GM23248 (cell line): ENCODE data around the gene HNRNPA0. TPM values are rescaled to one million over a fixed set of nuclear protein-coding genes. Genes with fewer than 3 reads are reported as not detected.

Experiments used
- DNase-seq: peaks from one replicate; pipeline ENCODE4 v3.0.0-alpha.2; 2015
- H2AFZ ChIP-seq: fragments of 200-600 bp; sonication (generic); 2 replicates; pipeline ENCODE4 v1.6.1; 2016; ENCODE audit warnings: antibody characterized with exemption
- H3F3A ChIP-seq: fragments of 200-600 bp; sonication (generic); 2 replicates; pipeline ENCODE4 v1.6.1; 2016; ENCODE audit warnings: mild to moderate bottlenecking, antibody characterized with exemption, mixed run types; ENCODE audit not compliant: insufficient read depth
- H3K27ac ChIP-seq: fragments of 200-600 bp; sonication (generic); 2 replicates; pipeline ENCODE4 v1.5.1; 2016; ENCODE audit warnings: mild to moderate bottlenecking
- H3K27me3 ChIP-seq: fragments of 200-600 bp; sonication (generic); replicated peaks from 2 replicates; pipeline ENCODE4 v1.6.1; 2016; ENCODE audit warnings: mild to moderate bottlenecking; ENCODE audit not compliant: insufficient read depth
- H3K36me3 ChIP-seq: fragments of 200-600 bp; sonication (generic); 2 replicates; pipeline ENCODE4 v1.6.1; 2016; ENCODE audit warnings: low read depth, mild to moderate bottlenecking
- H3K4me1 ChIP-seq: fragments of 200-600 bp; sonication (generic); 2 replicates; pipeline ENCODE4 v1.6.1; 2016; ENCODE audit warnings: mild to moderate bottlenecking; ENCODE audit not compliant: insufficient read depth
- H3K4me2 ChIP-seq: fragments of 200-600 bp; sonication (generic); one replicate; pipeline ENCODE4 v1.6.1; 2016; ENCODE audit warnings: mild to moderate bottlenecking; ENCODE audit not compliant: unreplicated experiment
- H3K4me3 ChIP-seq: fragments of 200-600 bp; sonication (generic); 2 replicates; pipeline ENCODE4 v1.5.1; 2016; ENCODE audit warnings: mild to moderate bottlenecking
- H3K79me2 ChIP-seq: fragments of 200-600 bp; sonication (generic); 2 replicates; pipeline ENCODE4 v1.6.1; 2016; ENCODE audit warnings: mild to moderate bottlenecking; ENCODE audit not compliant: insufficient read depth
- H3K9ac ChIP-seq: fragments of 200-600 bp; sonication (generic); 2 replicates; pipeline ENCODE4 v1.6.1; 2016; ENCODE audit warnings: mild to moderate bottlenecking
- H3K9me2 ChIP-seq: fragments of 200-600 bp; sonication (generic); 2 replicates; pipeline ENCODE4 v1.6.1; 2016; ENCODE audit warnings: mixed run types, mild to moderate bottlenecking, moderate library complexity; ENCODE audit not compliant: insufficient read depth
- H3K9me3 ChIP-seq: fragments of 200-600 bp; sonication (generic); one replicate; pipeline ENCODE4 v1.6.1; 2017; ENCODE audit warnings: low read depth
- H4K20me1 ChIP-seq: fragments of 200-600 bp; sonication (generic); 2 replicates; pipeline ENCODE4 v1.6.0; 2016; ENCODE audit not compliant: insufficient read depth
- EZH2 ChIP-seq: fragments of 200-600 bp; sonication (generic); IDR thresholded peaks from 2 replicates; pipeline ENCODE4 v1.6.1; 2018; ENCODE audit warnings: antibody characterized with exemption, mild to moderate bottlenecking; ENCODE audit not compliant: insufficient read depth, poor library complexity, severe bottlenecking
- EZH2phosphoT487 ChIP-seq: fragments of 200-600 bp; sonication (generic); IDR thresholded peaks from 2 replicates; pipeline ENCODE4 v1.6.1; 2018; ENCODE audit warnings: antibody characterized with exemption, moderate library complexity, mild to moderate bottlenecking, low read depth; ENCODE audit not compliant: insufficient read depth
- WGBS, 2 experiments: methylation state at CpG; one replicate each; pipeline ENCODE4 v1.1.6; 2015 to 2017; ENCODE audit warnings: low lambda C conversion rate in 2 of 2, low coverage in 1 of 2; ENCODE audit errors: missing lambda C conversion rate in 2 of 2; 5-methylcytosine and 5-hydroxymethylcytosine counted together
- in situ Hi-C: fragments of 300-500 bp; cut with MboI; formaldehyde crosslinking; loops from 2 replicates; pipeline ENCODE4 v1.15.0; 2020
- polyA plus RNA-seq: library from polyadenylated mRNA; unstranded; fragments of >200 nt; fragmentation: Nextera tagmentation; extraction: Ambion mirVana; gene quantifications from 2 replicates; pipeline ENCODE4 v1.2.1, GENCODE V29; 2016
- total RNA-seq: library from RNA; depleted of rRNA; stranded (reverse); fragments of >200 nt; shearing (Covaris generic); gene quantifications from 2 replicates; pipeline ENCODE4 v1.2.3, GENCODE V29; 2014

HNRNPA0 gene
- total and polyA plus RNA-seq, 2 experiments from 2014 or later, result 5.2 to 12.2 TPM

- Histone ChIP-seq H3K4me2 (peak overlapping the region; percentile 99), H3K9ac (no peak overlapping the region), H3K27me3 (no peaks in the 10 kb centered on the region), H3K27ac (no peak overlapping the region), H2AFZ (peak overlapping the region; percentile 96), H3K4me3 (peak overlapping the region; percentile 75; the same call in 1 of the 2 replicates), H3K4me1 (peaks cover 29% of the 10 kb centered on the region), H3K9me3 (no peaks in the 10 kb centered on the region), H3K9me2 (no peaks in the 10 kb centered on the region), H3K79me2 (no peaks in the 10 kb centered on the region), H4K20me1 (no peaks in the 10 kb centered on the region), H3K36me3 (no peaks in the 10 kb centered on the region), H3F3A (peaks cover 35% of the 10 kb centered on the region)
- DNase-seq, result peak; percentile 38
- WGBS, 2 experiments, result 72 to 91% methylated on average over 2 of the region's 2 CpGs
- in situ Hi-C loops, result loop anchor here (25.0 kb wide), 2 partner anchors 97 to 397 kb away; no protein-coding TSS in a partner anchor
- TF ChIP-seq EZH2phosphoT487 (no peak), EZH2 (no peak)
Measured at GRCh38 chr5:137734331-137734730, 19.8 kb downstream of the HNRNPA0 start.

GRCh38 chr5:137733922-137734321 is 20.2 kb downstream of the HNRNPA0 start:
- no peaks in the 10 kb centered on the region for H3K9me3 ChIP-seq
- H3K27ac ChIP-seq, result no peak overlapping the region
- 95 to 96% methylated on average over 3 of the region's 3 CpGs for WGBS, 2 experiments
- no peak overlapping the region for H2AFZ ChIP-seq
- H4K20me1 ChIP-seq, result no peaks in the 10 kb centered on the region
- peaks cover 29% of the 10 kb centered on the region for H3K4me1 ChIP-seq
- no peak overlapping the region for H3K4me2 ChIP-seq
- DNase-seq, result no peak
- no peak overlapping the region for H3K4me3 ChIP-seq
- no peaks in the 10 kb centered on the region for H3K27me3 ChIP-seq
- TF ChIP-seq EZH2phosphoT487 (no peak), EZH2 (no peak)
- H3K79me2 ChIP-seq, result no peaks in the 10 kb centered on the region
- no peaks in the 10 kb centered on the region for H3K36me3 ChIP-seq
- H3K9me2 ChIP-seq, result no peaks in the 10 kb centered on the region
- H3K9ac ChIP-seq, result no peak overlapping the region
- peaks cover 35% of the 10 kb centered on the region for H3F3A ChIP-seq
- in situ Hi-C loops, result loop anchor here (25.0 kb wide), 2 partner anchors 97 to 397 kb away; no protein-coding TSS in a partner anchor

- in situ Hi-C loops, result loop anchor here (25.0 kb wide), 2 partner anchors 96 to 396 kb away; no protein-coding TSS in a partner anchor
- Histone ChIP-seq H3K4me3 (no peak overlapping the region), H3K36me3 (no peaks in the 10 kb centered on the region), H3K4me1 (peaks cover 29% of the 10 kb centered on the region), H3F3A (peaks cover 35% of the 10 kb centered on the region), H2AFZ (no peak overlapping the region), H3K9me3 (no peaks in the 10 kb centered on the region), H3K4me2 (no peak overlapping the region), H3K79me2 (no peaks in the 10 kb centered on the region), H4K20me1 (no peaks in the 10 kb centered on the region), H3K9ac (no peak overlapping the region), H3K9me2 (no peaks in the 10 kb centered on the region), H3K27me3 (no peaks in the 10 kb centered on the region), H3K27ac (no peak overlapping the region)
- TF ChIP-seq EZH2phosphoT487 (no peak), EZH2 (no peak)
- WGBS, 2 experiments, result 87 to 91% methylated on average over 3 of the region's 3 CpGs
- no peak for DNase-seq
Measured at GRCh38 chr5:137733006-137733405, 21.2 kb downstream of the HNRNPA0 start.

DNA sequence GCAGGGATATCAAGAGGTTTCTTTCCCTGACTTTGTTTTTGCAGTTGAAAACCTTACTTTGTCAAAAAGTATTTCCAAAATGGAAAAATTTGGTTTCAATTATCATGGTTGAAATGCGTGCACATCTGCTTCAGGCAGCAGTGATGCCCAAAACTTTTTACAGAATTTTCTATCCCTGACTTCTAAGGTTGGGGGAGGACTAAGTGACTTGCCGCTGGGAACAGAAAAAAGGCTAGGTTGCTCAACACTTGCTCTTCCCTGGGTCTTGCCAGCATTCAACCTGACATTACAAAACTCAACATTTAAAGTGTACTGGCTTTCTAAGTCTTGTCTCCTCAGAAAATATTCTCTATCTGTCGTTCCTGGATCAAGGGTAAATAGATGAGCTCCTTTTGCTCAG is 23.0 kb downstream of the HNRNPA0 start:
- in situ Hi-C loops, result loop anchor here (25.0 kb wide), 2 partner anchors 94 to 394 kb away; no protein-coding TSS in a partner anchor
- TF ChIP-seq EZH2 (no peak), EZH2phosphoT487 (no peak)

More for the DNA sequence above, 23.0 kb downstream of the HNRNPA0 start:
- Histone ChIP-seq H3K9me3 (no peaks in the 10 kb centered on the region), H3K27me3 (no peaks in the 10 kb centered on the region), H3K9me2 (no peaks in the 10 kb centered on the region), H3K9ac (no peak overlapping the region), H2AFZ (no peak overlapping the region), H3F3A (peaks cover 35% of the 10 kb centered on the region), H3K4me3 (no peak overlapping the region; the same call in 1 of the 2 replicates), H3K4me2 (peak overlapping the region; percentile 50), H4K20me1 (no peaks in the 10 kb centered on the region), H3K4me1 (peaks cover 28% of the 10 kb centered on the region), H3K36me3 (no peaks in the 10 kb centered on the region), H3K79me2 (no peaks in the 10 kb centered on the region), H3K27ac (peak overlapping the region; percentile 55)
- DNase-seq, result peak; percentile 69
- WGBS, 2 experiments, result 2 to 11% methylated on average over 3 of the region's 3 CpGs
